Measurements from ENCODE around the gene SLC25A39. TPM values are rescaled to one million over a fixed set of nuclear protein-coding genes. Genes with fewer than 3 reads are reported as not detected.
A peak's percentile ranks its signal among the peaks of the same experiment; 100 is the strongest.

SLC25A39 gene
- total RNA-seq, 1 donor from 2014 or later: 61.2 TPM

DNA sequence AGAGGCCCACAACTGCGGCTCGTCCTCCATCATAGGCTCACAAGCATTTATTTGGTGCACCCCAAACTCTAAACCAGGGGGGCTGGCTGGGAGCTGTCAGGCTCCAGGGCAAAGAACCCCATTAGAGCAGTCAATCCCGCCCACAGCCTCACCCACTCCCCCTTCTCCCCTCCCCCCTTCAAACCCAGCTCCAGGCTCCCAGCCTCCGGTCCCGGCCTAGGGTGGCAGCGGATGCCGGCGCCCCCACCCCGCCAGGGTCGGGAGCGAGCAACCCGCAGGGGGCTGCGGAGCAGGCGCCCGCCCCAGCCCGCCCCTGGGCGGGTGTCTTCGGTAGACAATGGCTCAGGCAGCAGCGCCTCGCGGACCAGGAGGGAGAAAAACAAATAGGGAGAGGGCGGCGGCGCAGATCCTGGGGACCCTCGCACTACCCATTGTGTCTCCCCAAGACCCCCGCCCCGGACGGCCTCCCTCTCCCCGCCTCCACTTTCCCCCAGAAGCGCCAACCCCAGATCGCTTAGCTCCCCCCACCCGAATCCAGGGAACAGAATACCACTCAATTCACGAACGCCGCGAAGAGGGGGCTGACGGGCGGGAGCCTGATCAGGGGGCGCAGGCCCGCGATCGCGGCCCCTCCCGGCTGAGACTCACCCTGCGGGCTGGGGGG, 38.5 kb upstream of the SLC25A39 start:
- peak overlapping the region; percentile 66 for H2AFZ ChIP-seq (replicated peaks)
- Mint-ChIP-seq H3K4me1 (peaks cover 31% of the 10 kb centered on the region), H3K27ac (no peak overlapping the region), H3K9me3 (no peaks in the 10 kb centered on the region), H3K36me3 (peaks cover 2% of the 10 kb centered on the region), H3K27me3 (ENCODE audit: insufficient read depth, low read depth) (peaks cover 21% of the 10 kb centered on the region), H3K4me3 (peak overlapping the region; percentile 91)
- H3K79me2 ChIP-seq (ENCODE audit: low read depth): peaks cover 54% of the 10 kb centered on the region
- peaks cover 26% of the 10 kb centered on the region for H3F3A ChIP-seq (ENCODE audit: low read depth)
- peak overlapping the region; percentile 96 for H3K4me2 ChIP-seq
- no peak overlapping the region for H3K27ac ChIP-seq
- no peaks in the 10 kb centered on the region for H3K36me3 ChIP-seq
- TF ChIP-seq EZH2phosphoT487 (IDR thresholded peaks at IDR 0.05): no peak
- DNase-seq (ENCODE audit: low spot score): peak; percentile 63
- peak overlapping the region; percentile 69 for H3K9ac ChIP-seq
- H3K4me1 ChIP-seq: peaks cover 30% of the 10 kb centered on the region
- peak overlapping the region; percentile 94 for H3K4me3 ChIP-seq
- H3K27me3 ChIP-seq: peaks cover 33% of the 10 kb centered on the region
- H3K9me3 ChIP-seq (ENCODE audit: low read depth): no peaks in the 10 kb centered on the region
- H4K20me1 ChIP-seq (ENCODE audit: low read depth): peaks cover 49% of the 10 kb centered on the region

DNA sequence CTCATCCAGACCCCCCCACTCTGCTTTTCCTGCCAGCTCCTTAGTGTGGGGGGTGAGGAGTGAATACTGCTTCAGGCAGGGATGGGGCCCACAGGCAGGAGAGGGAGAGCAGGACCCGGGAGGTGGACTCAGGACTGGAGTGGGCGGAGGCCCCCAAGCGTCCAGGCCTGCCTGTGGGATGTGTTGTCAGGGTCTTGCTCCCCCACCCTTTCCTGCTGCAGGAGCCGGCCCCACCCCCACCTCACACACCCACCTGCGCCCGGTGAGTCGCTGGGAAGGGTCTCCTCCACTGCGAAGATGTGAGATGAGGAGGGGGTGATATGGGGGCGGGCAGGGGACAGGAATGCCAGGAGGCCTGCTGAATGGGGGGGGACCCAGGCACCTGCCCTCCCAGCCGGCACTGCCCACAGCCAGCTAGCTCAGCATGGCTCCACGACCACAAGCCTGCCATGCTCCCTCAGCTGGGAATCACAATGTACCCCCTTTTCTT, 37.9 kb upstream of the SLC25A39 start:
- peaks cover 55% of the 10 kb centered on the region for H4K20me1 ChIP-seq (ENCODE audit: low read depth)
- Mint-ChIP-seq H3K36me3 (peaks cover 2% of the 10 kb centered on the region), H3K27ac (no peak overlapping the region), H3K4me1 (peaks cover 31% of the 10 kb centered on the region), H3K27me3 (ENCODE audit: insufficient read depth, low read depth) (peaks cover 21% of the 10 kb centered on the region), H3K9me3 (no peaks in the 10 kb centered on the region), H3K4me3 (peak overlapping the region; percentile 91)
- H3K79me2 ChIP-seq (ENCODE audit: low read depth): peaks cover 58% of the 10 kb centered on the region
- no peak overlapping the region for H3K27ac ChIP-seq
- DNase-seq (ENCODE audit: low spot score): peak; percentile 36
- no peak overlapping the region for H2AFZ ChIP-seq (replicated peaks)
- peak overlapping the region; percentile 94 for H3K4me3 ChIP-seq
- H3F3A ChIP-seq (ENCODE audit: low read depth): peaks cover 26% of the 10 kb centered on the region
- no peak overlapping the region for H3K9ac ChIP-seq
- TF ChIP-seq EZH2 (IDR thresholded peaks at IDR 0.05) (no peak), EZH2phosphoT487 (IDR thresholded peaks at IDR 0.05) (no peak)
- TF ChIP-seq, protein P1, sequence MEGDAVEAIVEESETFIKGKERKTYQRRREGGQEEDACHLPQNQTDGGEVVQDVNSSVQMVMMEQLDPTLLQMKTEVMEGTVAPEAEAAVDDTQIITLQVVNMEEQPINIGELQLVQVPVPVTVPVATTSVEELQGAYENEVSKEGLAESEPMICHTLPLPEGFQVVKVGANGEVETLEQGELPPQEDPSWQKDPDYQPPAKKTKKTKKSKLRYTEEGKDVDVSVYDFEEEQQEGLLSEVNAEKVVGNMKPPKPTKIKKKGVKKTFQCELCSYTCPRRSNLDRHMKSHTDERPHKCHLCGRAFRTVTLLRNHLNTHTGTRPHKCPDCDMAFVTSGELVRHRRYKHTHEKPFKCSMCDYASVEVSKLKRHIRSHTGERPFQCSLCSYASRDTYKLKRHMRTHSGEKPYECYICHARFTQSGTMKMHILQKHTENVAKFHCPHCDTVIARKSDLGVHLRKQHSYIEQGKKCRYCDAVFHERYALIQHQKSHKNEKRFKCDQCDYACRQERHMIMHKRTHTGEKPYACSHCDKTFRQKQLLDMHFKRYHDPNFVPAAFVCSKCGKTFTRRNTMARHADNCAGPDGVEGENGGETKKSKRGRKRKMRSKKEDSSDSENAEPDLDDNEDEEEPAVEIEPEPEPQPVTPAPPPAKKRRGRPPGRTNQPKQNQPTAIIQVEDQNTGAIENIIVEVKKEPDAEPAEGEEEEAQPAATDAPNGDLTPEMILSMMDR (IDR thresholded peaks at IDR 0.05): no peak
- no peaks in the 10 kb centered on the region for H3K9me3 ChIP-seq (ENCODE audit: low read depth)
- H3K27me3 ChIP-seq: peaks cover 33% of the 10 kb centered on the region
- H3K36me3 ChIP-seq: no peaks in the 10 kb centered on the region
- H3K4me2 ChIP-seq: peak overlapping the region; percentile 96
- peaks cover 30% of the 10 kb centered on the region for H3K4me1 ChIP-seq

DNA sequence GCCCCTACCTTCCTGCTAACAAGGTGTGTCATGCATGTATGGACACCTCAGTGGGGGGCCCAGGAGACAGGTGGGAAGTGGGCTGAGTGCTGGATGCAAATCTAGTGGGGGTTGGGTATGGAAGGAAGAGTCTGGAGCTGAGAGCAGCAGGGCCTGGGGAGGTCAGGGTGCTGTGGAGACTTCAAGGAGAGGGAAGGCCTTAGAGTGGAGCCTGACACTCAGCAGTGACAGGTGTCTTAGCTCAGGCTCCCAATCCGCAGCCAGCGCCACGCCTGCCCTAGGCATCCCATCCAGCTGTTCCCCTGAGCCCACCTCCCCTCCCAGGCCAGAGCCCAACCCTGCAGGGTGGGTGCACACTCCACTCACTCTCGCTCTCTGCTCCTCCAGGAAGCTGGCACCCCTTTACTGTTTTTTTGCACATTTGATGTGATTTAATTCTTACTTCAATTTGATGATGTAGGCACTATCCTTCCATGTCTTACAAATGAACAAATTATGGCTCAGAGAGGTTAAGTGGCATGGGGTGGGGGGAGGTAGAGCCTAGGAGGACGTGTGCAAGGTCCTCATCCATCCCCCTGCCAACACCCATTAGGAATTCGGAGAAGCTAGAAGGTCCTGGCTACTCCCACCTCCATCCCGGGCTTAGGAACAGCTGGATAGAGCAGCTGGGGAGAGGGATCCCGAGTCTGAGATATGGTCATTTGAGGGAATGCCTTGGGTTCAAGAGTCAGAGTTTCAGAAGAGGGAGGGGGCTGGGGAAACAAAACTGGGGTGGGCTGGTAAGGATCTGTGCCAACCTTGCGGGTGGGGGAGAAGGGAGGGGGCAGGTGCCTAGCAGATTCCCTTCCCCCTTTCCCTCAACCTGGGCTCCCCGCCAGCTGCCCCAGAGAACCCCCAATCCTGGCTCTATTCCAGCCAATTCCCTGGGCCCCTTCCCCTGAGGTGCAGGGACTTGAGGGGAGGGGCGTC, 37.0 kb upstream of the SLC25A39 start:
- Histone ChIP-seq H3K79me2 (ENCODE audit: low read depth) (peaks cover 58% of the 10 kb centered on the region), H3K9me3 (ENCODE audit: low read depth) (no peaks in the 10 kb centered on the region), H2AFZ (replicated peaks) (no peak overlapping the region), H3K9ac (no peak overlapping the region), H3K4me2 (peak overlapping the region; percentile 96), H3K4me1 (peaks cover 30% of the 10 kb centered on the region), H3K36me3 (no peaks in the 10 kb centered on the region), H3K27ac (peak overlapping the region; percentile 10), H3F3A (ENCODE audit: low read depth) (peaks cover 31% of the 10 kb centered on the region), H3K27me3 (peaks cover 27% of the 10 kb centered on the region), H4K20me1 (ENCODE audit: low read depth) (peaks cover 64% of the 10 kb centered on the region), H3K4me3 (peak overlapping the region; percentile 94)
- no peaks in the 10 kb centered on the region for H3K9me3 Mint-ChIP-seq
- TF ChIP-seq EZH2 (IDR thresholded peaks at IDR 0.05): no peak
- no peak for TF ChIP-seq EZH2phosphoT487 (IDR thresholded peaks at IDR 0.05)
- TF ChIP-seq, protein P1 (IDR thresholded peaks at IDR 0.05): no peak
- no peak for DNase-seq (ENCODE audit: low spot score)
- peaks cover 4% of the 10 kb centered on the region for H3K36me3 Mint-ChIP-seq
- H3K4me1 Mint-ChIP-seq: peaks cover 31% of the 10 kb centered on the region
- H3K4me3 Mint-ChIP-seq: peak overlapping the region; percentile 91
- H3K27me3 Mint-ChIP-seq (ENCODE audit: insufficient read depth, low read depth): peaks cover 15% of the 10 kb centered on the region
- H3K27ac Mint-ChIP-seq: peak overlapping the region; percentile 78

All from neural progenitor cell (in vitro differentiated cells).